HG02798 (cell line): Measurements from ENCODE around the gene ELP5.

Source experiments
- ATAC-seq: cut with Tn5 transposase; IDR thresholded peaks from one replicate; pipeline ENCODE4 v1.9.1; 2021; ENCODE audit warnings: mild to moderate bottlenecking; ENCODE audit not compliant: unreplicated experiment, poor library complexity

Gene ELP5

DNA sequence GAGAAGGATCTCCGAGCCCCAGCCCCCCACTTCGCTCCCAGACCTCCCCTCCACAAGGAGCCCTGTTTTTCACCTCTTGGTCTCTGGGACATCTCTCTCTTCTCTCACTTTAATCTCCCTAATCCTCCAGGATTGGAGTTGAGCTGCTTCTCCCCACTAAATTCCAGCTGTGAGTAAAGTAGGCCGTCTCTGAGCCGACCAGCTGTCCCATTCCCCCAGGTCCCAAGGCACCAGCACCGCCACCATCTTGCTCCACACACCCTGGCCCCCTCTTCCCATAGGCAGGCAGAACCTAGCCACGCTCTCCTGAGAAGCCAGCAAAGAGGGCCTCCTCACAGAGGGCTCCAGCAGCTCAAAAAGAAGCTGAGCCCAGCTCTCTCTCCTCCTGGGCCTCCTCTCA, 33.3 kb upstream of the ELP5 start:
- ATAC-seq: no peak

DNA sequence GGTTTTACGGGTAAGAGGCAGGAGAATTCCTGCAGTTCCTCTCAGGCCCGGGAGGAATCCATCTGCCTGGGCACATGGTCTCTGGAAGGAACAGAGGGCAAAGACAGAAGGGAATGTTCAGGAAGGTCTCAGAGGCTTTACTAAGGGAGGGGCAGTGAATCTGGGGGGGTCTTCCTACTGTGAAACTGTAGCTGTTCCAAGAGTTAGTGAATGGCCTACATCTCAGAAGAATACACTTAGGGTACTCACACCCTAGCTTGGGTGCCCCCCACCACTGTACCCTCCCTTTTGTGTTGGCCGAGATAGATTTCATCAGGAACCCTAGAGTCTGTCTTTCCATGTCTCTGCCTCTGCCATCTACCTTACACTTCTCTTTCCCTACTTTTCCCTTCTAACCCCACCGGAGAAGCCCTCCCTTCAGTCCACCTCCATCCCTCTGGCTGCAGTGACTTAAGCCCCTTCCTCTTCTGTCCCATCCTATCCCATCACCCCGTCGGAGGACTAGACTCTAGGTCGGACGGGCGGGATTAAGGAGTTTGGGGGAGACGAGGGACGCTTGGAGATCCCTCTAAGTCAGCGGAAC, 32.7 kb upstream of the ELP5 start:
- no peak for ATAC-seq

DNA sequence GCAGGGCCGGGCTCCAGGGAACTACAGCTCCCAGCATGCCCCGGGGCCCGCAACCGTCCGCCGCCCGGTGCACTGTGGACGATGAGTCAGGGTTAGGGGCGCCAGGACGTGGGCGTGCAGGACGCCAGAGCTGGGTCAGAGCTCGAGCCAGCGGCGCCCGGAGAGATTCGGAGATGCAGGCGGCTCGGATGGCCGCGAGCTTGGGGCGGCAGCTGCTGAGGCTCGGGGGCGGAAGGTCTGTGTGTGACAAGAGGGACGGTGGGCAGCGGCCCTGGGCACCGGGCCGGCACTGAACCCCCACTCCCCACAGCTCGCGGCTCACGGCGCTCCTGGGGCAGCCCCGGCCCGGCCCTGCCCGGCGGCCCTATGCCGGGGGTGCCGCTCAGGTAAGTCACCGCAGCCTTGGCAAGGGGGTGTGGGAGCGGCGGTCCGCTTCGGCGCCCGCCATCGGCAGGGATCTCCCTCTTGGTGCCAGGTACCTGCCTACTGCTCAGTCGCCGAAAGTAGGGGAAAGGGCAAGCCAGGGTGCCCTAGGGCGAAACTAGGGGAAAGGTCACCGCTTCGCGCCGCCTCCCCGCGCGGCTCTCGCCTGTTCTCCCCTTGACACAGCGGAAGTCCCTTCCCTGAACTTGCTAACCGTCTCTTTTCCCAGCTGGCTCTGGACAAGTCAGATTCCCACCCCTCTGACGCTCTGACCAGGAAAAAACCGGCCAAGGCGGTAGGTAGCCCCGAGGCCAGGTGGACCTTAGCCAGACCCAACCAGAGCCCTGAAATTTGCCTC, 32.0 kb upstream of the ELP5 start, which contains the start of the genes ACADVL and DLG4:
TSS of gene ACADVL (plus strand) at position 127 of the 781 bp plus-strand sequence. CDS start at position 174, 47 bp downstream.
TSS of gene DLG4 (minus strand) at position 25 of the 781 bp plus-strand sequence.
- ATAC-seq: peak; percentile 62

DNA sequence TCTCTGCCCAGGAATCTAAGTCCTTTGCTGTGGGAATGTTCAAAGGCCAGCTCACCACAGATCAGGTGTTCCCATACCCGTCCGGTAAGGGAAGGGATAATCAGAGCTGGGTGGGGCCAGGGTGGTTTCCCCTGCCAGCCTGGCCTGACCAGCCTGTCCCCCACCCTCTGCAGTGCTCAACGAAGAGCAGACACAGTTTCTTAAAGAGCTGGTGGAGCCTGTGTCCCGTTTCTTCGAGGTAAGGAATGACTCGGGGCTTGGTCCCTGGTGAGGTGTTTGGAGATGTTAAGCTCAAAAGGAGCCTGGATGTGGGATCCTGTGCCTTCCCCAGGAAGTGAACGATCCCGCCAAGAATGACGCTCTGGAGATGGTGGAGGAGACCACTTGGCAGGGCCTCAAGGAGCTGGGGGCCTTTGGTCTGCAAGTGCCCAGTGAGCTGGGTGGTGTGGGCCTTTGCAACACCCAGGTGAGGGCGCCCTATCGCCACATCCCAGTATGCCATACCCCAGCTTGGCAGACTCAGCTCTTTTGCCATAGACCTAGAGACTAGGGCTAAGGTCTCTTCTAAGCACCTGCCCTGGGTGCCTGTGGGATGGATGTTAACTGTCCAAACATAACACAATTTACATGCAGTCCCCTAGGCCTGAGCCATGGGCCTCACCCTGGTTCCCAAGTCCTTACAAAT, 31.3 kb upstream of the ELP5 start:
- no peak for ATAC-seq

DNA sequence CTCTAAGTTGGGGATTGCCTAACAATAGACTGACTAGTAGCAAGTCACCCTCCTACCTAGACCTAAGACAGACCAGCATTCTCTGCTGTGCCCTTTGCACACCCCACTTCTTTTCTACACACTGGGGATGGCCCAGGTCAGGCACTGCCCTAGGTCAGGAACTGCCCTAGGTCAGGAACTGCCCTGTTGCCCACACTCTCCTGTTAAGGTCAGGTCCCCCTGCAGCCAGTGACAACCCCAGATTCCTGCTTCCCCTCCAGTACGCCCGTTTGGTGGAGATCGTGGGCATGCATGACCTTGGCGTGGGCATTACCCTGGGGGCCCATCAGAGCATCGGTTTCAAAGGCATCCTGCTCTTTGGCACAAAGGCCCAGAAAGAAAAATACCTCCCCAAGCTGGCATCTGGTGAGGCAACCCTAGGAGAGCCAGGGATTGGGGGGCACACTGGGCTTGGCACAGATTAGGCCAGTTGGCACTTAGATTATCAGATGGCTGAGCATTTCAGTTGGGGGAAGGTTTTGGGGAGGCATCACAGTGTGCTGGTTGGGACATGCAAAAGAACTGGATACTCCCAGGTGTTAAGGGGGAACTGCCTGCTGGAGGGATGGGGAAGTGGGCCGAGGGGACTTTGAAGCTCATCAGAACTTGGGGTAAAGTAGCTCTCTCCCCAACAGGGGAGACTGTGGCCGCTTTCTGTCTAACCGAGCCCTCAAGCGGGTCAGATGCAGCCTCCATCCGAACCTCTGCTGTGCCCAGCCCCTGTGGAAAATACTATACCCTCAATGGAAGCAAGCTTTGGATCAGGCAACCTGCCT, 30.5 kb upstream of the ELP5 start:
- ATAC-seq: no peak

DNA sequence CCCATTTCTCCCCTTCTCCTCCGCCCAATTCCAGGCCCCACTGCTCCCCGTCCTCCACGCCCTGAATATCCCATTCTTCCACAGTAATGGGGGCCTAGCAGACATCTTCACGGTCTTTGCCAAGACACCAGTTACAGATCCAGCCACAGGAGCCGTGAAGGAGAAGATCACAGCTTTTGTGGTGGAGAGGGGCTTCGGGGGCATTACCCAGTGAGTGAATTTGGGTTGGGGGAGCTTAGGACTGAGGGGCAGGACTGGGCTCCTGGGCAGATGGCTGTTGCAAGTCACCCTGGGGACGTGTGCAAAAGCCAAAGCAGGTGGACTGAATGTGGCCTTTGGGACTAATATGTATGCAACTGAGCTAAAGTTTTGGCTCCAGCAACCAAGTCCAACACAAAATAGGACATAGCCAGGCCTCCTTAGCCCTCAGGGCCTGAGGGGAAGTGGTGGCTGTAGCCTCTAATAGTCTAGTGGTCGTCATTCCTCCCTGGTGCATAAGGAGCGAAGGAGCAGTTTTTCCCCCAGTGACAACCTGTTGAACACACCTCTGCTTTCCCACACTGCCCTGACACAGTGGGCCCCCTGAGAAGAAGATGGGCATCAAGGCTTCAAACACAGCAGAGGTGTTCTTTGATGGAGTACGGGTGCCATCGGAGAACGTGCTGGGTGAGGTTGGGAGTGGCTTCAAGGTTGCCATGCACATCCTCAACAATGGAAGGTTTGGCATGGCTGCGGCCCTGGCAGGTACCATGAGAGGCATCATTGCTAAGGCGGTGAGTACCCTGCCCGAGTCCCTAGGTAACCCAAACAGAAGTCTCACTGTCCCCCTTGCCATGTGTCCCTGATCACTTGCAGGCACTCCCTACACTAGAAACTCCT, 29.7 kb upstream of the ELP5 start:
- no peak for ATAC-seq

DNA sequence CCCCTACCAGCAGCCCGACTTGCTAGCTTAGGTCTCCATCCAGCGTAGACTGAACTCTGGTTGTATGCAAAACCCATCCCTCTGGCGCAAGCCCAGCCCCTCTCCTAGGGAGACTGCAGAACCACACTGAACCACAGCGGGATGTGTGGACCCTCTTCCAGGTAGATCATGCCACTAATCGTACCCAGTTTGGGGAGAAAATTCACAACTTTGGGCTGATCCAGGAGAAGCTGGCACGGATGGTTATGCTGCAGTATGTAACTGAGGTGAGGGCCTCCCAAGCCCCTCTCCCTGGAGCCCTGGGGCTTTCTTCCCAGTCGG, 29.1 kb upstream of the ELP5 start:
- no peak for ATAC-seq

DNA sequence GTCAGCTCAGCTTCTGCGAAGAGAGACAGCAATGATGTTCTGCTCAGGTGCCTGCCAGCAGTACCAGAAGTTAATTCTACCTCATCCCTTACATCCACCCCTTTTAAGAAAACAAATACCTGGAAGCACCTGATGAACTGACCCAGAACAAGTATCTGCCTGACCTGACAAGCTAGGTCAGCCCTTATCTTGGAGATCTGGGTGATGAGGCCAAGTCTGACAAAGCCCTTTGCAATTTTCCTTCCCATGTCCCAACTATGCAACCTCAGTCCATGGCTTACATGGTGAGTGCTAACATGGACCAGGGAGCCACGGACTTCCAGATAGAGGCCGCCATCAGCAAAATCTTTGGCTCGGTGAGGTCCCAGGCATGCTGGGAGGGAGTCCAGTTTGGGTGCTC, 28.6 kb upstream of the ELP5 start:
- no peak for ATAC-seq

DNA sequence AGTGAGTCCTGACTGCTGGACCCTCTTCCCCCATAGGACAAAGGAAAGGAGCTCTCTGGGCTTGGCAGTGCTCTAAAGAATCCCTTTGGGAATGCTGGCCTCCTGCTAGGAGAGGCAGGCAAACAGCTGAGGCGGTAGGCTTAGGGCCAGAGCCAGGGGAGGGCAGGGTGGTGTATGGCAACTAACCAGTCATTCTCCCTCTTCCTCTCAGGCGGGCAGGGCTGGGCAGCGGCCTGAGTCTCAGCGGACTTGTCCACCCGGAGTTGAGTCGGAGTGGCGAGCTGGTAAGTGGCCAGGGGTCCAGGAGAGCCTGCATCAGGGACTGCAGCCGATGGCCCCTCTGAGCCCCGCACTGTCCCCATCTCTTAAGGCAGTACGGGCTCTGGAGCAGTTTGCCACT, 27.9 kb upstream of the ELP5 start:
- ATAC-seq: no peak

DNA sequence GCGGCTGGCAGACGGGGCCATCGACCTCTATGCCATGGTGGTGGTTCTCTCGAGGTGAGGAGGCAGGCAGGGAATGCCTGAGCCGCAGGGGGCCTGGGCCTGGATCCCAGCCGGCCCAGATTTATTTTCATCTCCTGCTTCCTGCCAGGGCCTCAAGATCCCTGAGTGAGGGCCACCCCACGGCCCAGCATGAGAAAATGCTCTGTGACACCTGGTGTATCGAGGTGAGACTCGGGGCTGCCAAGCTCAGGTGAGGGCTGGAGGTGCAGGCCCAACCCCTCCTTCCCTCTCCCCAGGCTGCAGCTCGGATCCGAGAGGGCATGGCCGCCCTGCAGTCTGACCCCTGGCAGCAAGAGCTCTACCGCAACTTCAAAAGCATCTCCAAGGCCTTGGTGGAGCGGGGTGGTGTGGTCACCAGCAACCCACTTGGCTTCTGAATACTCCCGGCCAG, 27.3 kb upstream of the ELP5 start:
- no peak for ATAC-seq

DNA sequence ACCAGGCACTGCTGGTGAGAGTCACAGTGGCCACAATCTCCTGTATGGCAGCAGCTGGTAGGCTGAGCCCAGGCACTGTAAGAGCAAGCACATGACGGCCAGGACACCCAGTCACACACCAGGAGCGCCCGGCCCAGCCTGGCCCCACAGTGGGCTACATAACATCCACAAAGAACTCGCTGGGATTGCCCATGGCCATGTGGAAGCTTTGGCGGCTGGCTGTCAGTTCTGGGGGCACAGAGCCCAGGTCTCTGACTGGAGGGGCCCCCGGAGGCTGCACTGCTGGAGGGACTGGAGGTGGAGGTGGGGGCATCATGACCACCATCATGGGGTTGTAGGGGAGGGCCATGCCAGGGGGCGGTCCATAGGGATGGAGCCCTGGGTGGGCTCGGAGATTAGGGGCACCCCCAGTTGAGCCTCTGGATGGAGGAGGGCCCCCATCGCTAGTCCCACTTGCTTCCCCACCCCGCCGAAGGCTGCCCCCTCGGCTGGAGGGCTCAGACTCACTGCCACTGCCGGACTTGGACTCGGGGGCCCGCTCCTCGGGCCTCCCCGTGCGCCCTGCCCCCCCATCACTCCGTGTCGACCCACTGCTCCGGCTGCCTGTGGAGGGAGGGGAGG, 26.2 kb upstream of the ELP5 start:
- ATAC-seq: no peak

DNA sequence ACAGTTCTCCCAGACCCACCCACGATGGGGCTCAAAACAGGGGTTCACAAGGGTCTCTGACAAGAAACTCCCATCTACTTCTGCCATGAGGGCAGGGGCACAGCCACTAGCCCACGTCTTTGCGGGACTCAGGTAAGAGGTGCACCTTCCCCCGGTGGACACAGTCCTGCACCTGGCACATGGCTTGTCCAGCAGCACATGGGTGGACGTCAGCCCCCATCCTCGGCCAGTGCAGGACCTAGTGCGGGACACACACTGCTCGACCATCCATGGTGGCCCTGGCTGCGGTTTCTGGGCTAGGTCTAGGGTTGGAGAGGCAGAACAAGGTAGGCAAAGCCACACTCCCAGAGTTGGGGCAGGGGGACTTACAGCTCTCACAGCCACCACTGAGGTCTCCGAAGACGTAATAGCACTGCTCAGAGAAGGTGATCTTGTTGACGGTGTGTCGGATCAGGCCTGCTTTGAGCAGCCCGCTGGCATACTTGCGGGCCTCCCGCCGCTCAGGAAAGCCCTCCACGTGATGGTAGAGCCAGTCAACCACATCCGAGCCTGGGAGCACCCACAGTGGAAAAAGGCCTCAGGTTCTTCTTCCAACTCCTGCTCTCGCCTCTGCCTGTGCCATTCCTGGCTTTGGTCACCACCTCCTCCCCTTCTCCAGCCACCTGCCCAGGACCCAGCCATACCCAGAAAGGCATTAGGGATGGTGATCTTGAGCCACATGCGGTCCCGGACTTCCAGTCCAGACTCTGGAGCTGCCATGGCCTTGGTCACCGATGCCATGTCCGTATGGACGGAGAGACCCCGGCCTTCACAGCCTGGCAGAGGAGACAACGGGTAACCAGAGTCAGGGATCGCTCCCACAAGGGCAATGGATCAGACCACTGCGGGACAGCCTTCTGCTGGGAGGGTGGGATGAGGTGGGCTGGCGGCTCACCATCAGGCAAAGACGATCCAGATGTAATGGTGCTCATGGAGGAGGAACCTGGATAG, 25.0 kb upstream of the ELP5 start:
- ATAC-seq: no peak

DNA sequence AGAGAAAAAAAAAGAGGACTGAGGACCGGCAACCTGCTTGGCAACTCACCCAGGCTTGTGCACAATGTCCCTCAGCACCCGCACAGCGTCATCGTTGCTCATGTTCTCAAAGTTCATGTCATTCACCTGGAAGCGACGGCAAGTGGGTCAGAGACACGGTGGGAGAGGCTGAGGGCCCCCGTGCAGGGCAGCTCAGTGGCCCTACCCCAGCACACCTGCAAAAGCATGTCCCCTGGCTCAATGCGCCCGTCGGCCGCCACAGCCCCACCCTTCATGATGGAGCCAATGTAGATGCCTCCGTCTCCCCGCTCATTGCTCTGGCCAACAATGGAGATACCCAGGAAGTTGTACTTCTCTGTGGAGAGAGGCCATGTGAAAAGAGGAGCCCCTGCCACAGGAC, 23.1 kb upstream of the ELP5 start:
- ATAC-seq: no peak

DNA sequence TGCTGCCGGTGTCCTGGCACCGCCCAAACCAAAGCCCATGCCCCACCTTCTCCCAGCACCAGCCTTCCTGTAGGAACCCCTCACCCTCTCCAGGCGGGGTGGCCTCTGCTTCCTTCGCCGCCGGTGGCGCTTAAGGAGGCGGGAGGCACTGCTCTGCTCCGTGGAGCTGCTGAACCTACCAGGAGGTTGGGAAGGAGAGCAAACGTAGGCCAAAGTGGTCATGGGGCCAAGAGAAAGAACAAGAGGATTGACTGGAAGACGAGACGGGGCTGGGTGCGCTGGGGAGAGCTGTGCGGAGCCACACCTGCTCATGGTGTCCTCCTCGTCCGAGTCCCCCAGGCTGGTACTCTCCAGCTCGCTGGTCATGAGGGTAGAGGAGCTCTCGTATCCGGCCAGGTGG, 22.5 kb upstream of the ELP5 start:
- no peak for ATAC-seq

DNA sequence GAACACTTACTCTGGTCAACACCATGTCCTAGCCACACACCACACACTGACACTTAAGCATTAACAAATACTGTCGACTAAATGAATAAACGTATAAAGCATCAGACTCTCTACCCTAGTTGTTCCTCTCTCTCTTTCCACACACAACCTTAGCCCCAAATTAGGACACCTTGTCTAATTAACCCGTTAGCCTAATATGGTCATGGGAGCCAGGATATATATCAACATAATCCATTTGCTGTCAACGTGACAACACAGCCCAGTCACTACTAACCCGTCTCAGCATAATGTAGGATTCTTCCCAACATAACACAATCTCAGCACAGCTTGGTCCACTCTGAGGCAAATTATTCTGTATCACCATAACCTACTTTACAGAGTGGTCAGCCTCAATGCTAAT, 19.9 kb upstream of the ELP5 start:
- ATAC-seq: no peak

DNA sequence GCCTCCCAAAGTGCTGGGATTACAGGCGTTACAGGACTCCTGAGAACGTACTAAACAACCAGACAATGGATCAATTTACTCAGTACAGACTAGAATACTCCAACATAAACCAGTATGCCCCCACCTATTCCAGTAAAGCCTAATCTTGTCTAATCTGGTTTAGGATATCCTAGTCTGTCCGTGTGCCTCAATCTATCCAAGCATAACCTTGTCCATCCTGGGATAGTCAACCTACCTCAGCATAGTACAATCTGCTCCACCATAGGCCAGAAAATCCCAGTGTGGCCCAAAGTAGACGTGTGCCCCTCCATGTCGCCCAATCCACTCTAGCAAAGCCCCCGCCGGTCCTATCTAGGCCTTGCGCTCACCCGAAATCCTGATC, 18.3 kb upstream of the ELP5 start:
- no peak for ATAC-seq

DNA sequence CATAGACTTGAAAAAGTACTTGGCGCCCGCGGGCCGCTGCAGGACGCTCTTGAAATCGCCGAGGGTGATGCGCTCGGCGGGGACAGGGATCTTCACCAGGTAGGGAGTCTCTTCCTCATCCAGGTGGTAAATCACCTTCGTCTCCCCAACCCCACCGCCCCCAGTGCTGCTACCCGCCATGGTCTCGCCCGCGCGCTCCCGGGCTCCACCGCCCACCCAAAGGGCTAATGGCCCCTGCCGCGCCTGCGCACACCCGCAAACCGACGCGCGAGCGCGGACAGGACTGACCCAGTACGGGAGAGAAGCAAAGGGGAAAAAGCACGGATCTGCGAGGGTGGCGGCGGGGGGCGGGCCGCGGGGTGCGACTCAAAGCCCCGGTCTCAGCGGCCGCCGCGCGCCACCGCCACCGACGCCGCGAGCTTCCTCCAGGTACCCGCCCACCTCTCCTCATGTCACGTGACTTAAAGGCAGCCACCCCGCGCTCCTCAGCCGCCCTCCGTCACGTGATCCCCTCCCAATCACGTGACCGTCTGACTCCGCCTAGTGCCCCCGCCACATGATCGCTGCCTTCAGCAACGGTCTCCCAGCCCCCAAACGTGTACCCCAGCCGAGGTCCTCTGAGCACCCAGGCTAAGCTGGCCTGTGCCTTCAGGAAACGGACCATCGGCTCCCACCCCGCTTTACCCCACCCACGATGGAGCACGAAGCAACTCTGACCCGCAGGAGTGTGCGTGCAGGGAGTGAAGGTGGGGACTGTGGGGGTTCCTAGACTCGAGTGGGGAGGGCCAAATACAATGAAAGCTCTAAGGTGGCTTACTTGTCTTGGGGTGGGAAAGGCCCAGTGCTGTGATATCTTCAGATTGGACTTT, 17.7 kb upstream of the ELP5 start, which contains the start of gene DVL2:
TSS of gene DVL2 (minus strand) at position 435 of the 869 bp plus-strand sequence. CDS start at position 180, 255 bp downstream.
- peak; percentile 73 for ATAC-seq
